ENCODE results near the gene KLKB1.
"Not testable (repeated sequence)": the region's sequence is repeated elsewhere in the genome, so short reads cannot be mapped to it uniquely, and the experiment has no call there.

The KLKB1 gene

GRCh38 chr4:186226521-186227189 lies 652 bp upstream of the KLKB1 start:
- no peak for DNase-seq (ENCODE audit: low read depth in 2 of 2)

DNA sequence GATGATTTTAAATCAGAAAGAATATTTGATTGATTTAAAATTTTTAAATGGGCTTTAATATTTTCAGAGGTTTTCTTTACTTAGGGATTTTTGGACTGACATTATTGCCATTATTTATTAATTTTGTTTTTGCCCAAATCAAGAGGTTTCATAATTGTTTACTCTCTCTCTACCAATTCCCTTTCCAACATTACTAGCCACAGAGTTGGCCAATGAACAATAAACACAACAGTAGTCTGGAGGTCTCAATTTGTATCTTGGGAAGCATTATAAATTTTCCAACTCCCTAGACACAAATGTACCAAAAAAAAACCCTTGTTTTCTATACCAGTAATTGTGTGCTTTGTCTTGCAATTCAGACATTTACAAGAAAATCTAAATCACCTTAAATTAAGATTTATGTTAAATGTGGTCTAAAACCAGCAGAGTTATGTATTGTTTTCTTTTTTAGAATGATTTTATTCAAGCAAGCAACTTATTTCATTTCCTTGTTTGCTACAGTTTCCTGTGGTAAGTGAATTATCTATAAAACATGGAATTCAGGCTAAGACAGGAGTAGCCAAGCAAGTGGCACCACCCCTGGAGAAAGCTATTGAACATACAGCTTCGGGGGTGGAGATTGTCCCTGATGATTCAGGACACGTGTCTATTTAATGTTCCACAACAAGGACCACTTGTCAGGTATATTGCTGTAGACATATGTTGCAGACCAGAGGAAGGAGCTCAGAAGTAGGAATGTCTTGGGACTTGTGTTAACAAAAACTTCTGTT lies 622 bp downstream of the KLKB1 start:
- no peak for DNase-seq (ENCODE audit: low read depth in 2 of 2)

DNA sequence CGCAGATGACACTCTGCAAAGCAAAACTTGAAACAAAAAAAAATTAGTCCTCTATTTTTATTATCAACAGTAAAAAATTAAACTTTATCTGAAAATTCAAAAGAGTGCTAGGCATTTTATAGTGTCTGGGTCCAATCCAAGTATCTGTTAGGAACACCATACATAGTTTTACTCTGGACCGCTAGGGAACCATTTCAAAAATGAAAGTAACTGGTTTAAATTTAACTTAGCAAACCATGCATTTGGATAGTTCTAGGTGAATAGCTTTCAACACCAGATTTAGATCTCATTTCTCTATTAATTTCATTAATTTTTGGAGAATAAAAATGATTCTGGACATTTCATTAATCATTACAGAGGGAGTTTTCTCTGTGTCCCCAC lies 1.2 kb downstream of the KLKB1 start:
- no peak for DNase-seq (ENCODE audit: low read depth in 2 of 2)

DNA sequence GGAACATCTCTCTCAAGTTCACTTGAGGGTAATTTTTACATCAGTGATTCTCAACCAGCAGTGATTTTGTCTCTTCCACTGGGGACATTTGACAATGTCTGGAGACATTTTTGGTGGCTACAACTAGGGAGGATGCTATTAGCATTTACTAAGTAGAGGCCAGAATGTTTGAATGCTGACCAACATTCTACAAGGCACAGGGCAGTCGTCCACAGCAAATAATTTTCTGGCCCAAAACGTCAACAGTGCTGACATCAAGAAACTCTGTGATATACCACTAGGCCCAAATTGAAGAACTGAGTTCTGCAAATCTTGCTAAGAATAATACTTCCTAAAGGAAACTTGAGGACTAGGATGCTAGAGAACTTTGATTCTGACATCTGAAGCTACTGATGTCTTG lies 7.1 kb downstream of the KLKB1 start:
- no peak for DNase-seq (ENCODE audit: low read depth in 2 of 2)

GRCh38 chr4:186236126-186236525 lies 8.8 kb downstream of the KLKB1 start:
- DNase-seq (ENCODE audit: low read depth in 2 of 2): no peak

- no peak for DNase-seq (ENCODE audit: low read depth in 2 of 2)
Measured at GRCh38 chr4:186240452-186240847, 13.1 kb downstream of the KLKB1 start.

- no peak for DNase-seq (ENCODE audit: low read depth in 2 of 2)
Measured at GRCh38 chr4:186240848-186241491, 13.7 kb downstream of the KLKB1 start.

DNA sequence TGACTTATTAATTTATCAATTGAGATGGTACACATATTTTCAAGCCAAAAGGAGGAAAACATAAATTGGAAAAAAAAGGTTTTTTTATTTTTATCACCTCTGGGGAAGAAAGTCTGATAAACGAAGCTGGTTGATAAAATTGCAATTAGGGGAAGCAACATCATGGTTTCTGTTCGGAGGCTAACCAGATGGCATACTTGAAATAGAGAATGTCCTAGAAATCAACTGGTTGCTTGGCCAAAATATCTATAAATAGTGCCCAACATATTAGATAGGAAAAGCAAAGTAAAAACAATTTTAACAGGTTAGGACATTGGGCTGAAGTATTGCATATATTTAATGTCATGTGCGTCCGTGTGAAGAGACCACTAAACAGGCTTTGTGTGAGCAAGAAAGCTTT lies 14.3 kb downstream of the KLKB1 start:
- no peak for DNase-seq (ENCODE audit: low read depth in 2 of 2)

DNA sequence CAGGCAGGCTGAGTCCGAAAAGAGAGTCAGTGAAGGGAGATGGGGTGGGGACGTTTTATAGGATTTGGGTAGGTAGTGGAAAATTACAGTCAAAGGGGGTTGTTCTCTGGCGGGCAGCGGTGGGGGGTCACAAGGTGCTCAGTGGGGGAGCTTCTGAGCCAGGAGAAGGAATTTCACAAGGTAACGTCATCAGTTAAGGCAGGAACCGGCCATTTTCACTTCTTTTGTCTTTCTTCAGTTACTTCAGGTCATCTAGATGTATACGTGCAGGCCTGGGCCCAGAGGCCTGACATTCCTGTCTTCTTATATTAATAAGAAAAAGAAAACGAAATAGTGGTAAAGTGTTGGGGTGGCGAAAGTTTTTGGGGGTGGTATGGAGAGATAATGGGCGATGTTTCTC lies 14.7 kb downstream of the KLKB1 start:
- not testable (repeated sequence) for DNase-seq (ENCODE audit: low read depth in 2 of 2)

DNA sequence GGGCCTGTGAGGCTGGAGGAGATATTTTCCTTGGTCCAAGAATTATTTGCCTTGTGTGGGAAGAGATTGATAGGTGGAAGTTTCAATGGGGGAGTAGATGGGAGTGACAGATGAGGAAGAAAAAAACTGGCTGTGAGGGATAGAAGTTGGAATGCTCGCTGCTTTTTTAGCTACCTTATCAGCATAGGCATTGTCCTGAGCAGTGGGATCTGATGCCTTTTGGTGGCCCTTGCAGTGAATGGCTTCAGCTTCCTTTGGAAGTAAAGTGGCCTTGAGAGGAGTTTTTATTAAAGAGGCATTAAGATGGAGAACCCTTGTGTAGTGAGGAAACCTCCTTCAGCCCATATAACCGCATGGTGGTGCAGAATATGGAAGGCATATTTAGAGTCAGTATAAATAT lies 16.0 kb downstream of the KLKB1 start:
- DNase-seq (ENCODE audit: low read depth in 2 of 2): no peak

DNA sequence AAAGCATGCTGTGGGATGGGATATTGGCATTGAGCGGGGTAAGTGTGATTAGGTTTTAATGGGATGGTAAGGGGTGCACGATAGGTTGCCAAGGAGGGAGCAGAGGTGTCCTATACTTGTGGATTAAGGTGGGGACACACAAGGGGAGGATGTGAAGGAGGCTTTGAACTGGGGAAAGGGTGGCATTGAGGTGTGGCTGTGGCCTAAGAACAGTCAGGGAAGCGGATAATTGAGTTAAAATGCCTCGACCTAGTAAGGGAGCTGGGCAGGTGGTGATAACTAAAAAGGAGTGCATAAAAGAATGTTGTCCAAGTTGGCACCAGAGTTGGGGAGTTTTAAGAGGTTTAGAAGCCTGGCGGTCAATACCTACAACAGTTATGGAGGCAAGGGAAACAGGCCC lies 17.5 kb downstream of the KLKB1 start:
- no peak for DNase-seq (ENCODE audit: low read depth in 2 of 2)

- not testable (repeated sequence) for DNase-seq (ENCODE audit: low read depth in 2 of 2)
Measured at GRCh38 chr4:186247062-186247752, 19.9 kb downstream of the KLKB1 start.

GRCh38 chr4:186248643-186249042 lies 21.3 kb downstream of the KLKB1 start:
- DNase-seq (ENCODE audit: low read depth in 2 of 2): no peak

DNA sequence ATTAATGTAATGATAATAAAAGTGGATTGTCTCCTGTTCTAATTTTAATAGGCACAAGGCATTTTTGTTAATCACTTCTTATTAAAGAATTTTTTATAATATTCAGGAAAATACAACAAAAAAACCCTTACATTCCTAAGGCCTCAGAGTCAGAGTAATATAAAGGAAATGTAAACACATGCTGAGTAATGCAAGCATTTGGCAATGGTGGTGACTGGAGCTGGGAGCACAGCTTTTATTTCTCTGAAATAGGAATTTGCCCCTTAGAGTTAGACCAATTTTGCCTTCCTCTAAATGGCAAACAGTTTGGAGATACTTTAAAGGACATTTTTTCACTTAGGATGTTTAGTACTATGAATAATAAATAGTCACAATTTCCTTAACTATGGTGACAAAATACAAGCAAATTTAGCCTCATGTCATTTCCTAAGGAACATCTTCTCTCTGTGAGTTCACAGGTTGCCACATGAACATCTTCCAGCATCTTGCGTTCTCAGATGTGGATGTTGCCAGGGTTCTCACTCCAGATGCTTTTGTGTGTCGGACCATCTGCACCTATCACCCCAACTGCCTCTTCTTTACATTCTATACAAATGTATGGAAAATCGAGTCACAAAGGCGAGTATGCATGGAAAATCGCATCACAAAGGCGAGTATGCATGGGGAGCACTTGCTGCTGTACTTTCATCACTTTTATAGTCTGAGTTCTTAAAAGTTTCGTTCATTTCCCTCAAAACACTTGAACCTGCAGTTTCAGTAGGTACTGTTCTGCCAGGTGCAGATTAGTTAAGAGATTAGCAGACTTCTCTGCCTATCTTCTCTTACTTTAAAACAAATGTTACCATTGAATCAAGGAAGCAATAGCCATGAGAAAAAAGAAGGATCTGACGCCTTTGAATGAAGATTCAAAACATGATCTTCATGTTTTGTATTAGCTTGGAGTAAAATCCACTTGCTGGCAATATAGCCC lies 22.8 kb downstream of the KLKB1 start:
- no peak for DNase-seq (ENCODE audit: low read depth in 2 of 2)

- no peak for DNase-seq (ENCODE audit: low read depth in 2 of 2)
Measured at GRCh38 chr4:186250760-186251159, 23.5 kb downstream of the KLKB1 start.

DNA sequence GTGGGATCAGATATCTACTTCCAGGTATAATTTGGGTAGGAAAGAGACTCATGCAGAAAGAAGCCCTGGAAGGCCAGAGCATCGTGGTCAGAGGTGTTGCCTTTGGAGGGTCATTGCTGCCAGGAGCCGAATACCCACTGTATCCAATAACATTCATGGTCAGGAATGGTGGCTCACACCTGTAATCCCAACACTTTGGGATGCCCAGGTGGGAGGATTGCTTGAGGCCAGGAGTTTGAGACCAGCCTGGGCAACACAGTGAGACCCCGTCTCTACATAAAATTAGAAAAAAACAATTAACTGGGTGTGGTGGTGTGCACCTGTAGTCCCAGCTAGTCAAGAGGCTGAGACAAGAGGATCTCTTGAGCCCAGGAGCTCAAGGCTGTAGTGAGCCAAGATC lies 27.8 kb downstream of the KLKB1 start:
- DNase-seq (ENCODE audit: low read depth in 2 of 2): no peak

DNA sequence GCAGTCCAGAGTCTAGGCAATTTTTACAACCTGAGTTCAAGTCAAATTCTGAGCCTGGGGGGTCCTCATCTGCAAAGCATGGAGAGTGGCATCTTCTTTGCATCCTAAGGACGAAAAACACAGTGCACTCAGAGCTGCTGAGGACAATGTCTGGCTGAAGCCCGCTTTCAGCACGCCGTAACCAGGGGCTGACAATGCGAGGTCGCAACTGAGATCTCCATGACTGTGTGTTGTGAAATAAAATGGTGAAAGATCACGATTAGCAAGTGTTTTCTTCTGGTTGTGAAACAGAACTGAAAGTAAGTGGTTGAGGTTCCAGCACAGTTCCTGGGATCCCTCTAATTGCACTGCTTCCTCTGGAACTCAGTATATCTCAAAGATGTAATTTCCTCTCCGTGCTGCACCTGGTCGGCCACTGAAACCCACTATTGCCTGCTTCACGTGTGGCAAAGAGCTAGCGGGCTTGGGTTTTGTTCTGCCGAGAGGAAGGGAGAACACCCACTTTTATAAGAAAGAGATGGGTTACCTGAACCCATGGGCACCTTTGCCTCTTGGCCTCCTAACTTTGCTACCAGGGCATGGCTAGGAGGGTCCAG lies 31.0 kb downstream of the KLKB1 start:
- no peak for DNase-seq (ENCODE audit: low read depth in 2 of 2)

- no peak for DNase-seq (ENCODE audit: low read depth in 2 of 2)
Measured at GRCh38 chr4:186260117-186260503, 32.8 kb downstream of the KLKB1 start.

GRCh38 chr4:186260504-186261448 lies 33.5 kb downstream of the KLKB1 start:
- DNase-seq (ENCODE audit: low read depth in 2 of 2): no peak

DNA sequence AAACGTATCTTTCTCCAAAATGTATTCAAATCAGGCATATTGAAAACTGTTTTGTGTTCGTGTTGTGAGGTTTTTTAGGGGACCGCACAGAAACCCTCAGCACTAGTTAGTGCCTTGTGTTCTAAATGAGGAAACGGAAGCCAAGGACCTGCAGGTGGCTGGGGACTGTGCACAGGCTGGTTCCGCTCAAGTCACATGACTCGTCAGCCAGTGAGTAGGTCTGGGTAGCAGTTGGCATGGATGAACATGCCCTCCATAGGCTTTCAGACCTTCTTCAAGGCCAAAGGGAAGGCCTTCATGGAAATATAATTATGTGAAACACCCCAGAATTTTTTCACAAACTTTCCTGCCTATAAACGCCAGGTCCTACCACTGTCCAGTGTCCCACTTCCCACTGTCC lies 37.4 kb downstream of the KLKB1 start:
- DNase-seq (ENCODE audit: low read depth in 2 of 2): no peak
